HepG2 (cell line): ENCODE measurements around the gene WSB1. TPM values are rescaled to one million over a fixed set of nuclear protein-coding genes. Genes with fewer than 3 reads are reported as not detected.

Source experiments
- ARID3A ChIP-seq: IDR thresholded peaks from 2 replicates; pipeline ENCODE4 v1.6.1; 2012; ENCODE audit warnings: low read depth, low read length, improper control_type of control experiment
- CTCF ChIP-seq: sonication (generic); formaldehyde crosslinking; IDR thresholded peaks from 2 replicates; pipeline ENCODE4 v1.5.0; 2020; ENCODE audit warnings: mild to moderate bottlenecking, missing genetic modification reagents, moderate library complexity
- GATAD1 ChIP-seq: IDR thresholded peaks from 2 replicates; pipeline ENCODE4 v1.6.1; 2016; ENCODE audit warnings: missing genetic modification reagents, missing compliant biosample characterization
- MIER2 ChIP-seq: IDR thresholded peaks from 2 replicates; pipeline ENCODE4 v1.6.1; 2016; ENCODE audit warnings: missing biosample characterization, missing genetic modification reagents
- MNT ChIP-seq: fragments of 450-650 bp; IDR thresholded peaks from 2 replicates; pipeline ENCODE4 v1.6.1; 2016
- NONO ChIP-seq, 2 experiments: fragments of 450-650 bp in 1 of 2; sonication (generic) in 1 of 2; formaldehyde crosslinking in 1 of 2; IDR thresholded peaks in 1 of 2; conservative IDR thresholded peaks in 1 of 2; 2 replicates each; pipeline versions ENCODE4 v1.6.1 to v1.8.0; 2017 to 2022; ENCODE audit warnings: mild to moderate bottlenecking in 1 of 2, missing genetic modification reagents in 1 of 2, moderate library complexity in 1 of 2
- PRDM10 ChIP-seq: sonication (generic); formaldehyde crosslinking; IDR thresholded peaks from 2 replicates; pipeline ENCODE4 v1.4.0; 2020; ENCODE audit warnings: low read depth, missing genetic modification reagents
- PRMT3 ChIP-seq: sonication (generic); formaldehyde crosslinking; IDR thresholded peaks from 2 replicates; pipeline ENCODE4 v1.8.1; 2022; ENCODE audit warnings: low read depth, mild to moderate bottlenecking, moderate library complexity, missing genetic modification reagents, borderline replicate concordance
- SNAPC4 ChIP-seq: sonication (generic); formaldehyde crosslinking; IDR thresholded peaks from 2 replicates; pipeline ENCODE4 v1.4.0; 2020; ENCODE audit warnings: mild to moderate bottlenecking, missing genetic modification reagents
- ZNF350 ChIP-seq: sonication (generic); formaldehyde crosslinking; IDR thresholded peaks from 2 replicates; pipeline ENCODE4 v1.4.0; 2020; ENCODE audit warnings: mild to moderate bottlenecking, low read depth, missing genetic modification reagents, borderline replicate concordance
- ZNF572 ChIP-seq: sonication (generic); formaldehyde crosslinking; IDR thresholded peaks from 2 replicates; pipeline ENCODE4 v1.5.1; 2020; ENCODE audit warnings: mild to moderate bottlenecking, missing genetic modification reagents
- ZNF75D ChIP-seq: sonication (generic); formaldehyde crosslinking; IDR thresholded peaks from 2 replicates; pipeline ENCODE4 v1.8.1; 2023; ENCODE audit warnings: missing genetic modification reagents, mild to moderate bottlenecking, borderline replicate concordance
- polyA plus RNA-seq, 8 experiments: library from polyadenylated mRNA; depleted of rRNA in 3 of 8; stranded (reverse) in 7 of 8; unstranded in 1 of 8; fragments of >200 nt; fragmentation: Illumina TruSeq in 4 of 8; extraction: Trizol in 4 of 8; gene quantifications; 2 replicates each; pipeline versions ENCODE4 v1.2.1 to v1.2.3, GENCODE V29; 2011 to 2016; ENCODE audit warnings: low read depth in 4 of 8, missing spikeins in 1 of 8, mixed read lengths in 1 of 8; ENCODE audit not compliant: insufficient read depth in 1 of 8
- total RNA-seq, 5 experiments: library from RNA; depleted of rRNA; stranded (reverse); fragments of >200 nt; fragmentation: Illumina TruSeq; extraction: Trizol; gene quantifications; 2 replicates each; pipeline ENCODE4 v1.2.3, GENCODE V29; 2016; ENCODE audit warnings: low read depth in 1 of 5

Gene WSB1
- total and polyA plus RNA-seq, 2 of the 13 experiments (the other 11 are each of a cell fraction or from before 2014, with no cell fraction given): 81.3 to 294 TPM

GRCh38 chr17:27353461-27354050, 59.6 kb downstream of the WSB1 start (continued):
- TF ChIP-seq MNT (no peak), ZNF350 (no peak), GATAD1 (CRISPR knock-in tag) (peak; percentile 58), PRMT3 (no peak), CTCF (CRISPR knock-in tag) (peak; percentile 75), ZNF572 (CRISPR knock-in tag) (no peak), ZNF75D (CRISPR knock-in tag) (no peak), PRDM10 (CRISPR knock-in tag) (no peak), NONO (IDR thresholded peaks at IDR 0.05) (no peak), NONO (CRISPR knock-in tag; conservative IDR thresholded peaks at IDR 0.05) (peak; percentile 52; the same call in 1 of the 2 replicates), ARID3A (no peak), MIER2 (no peak), SNAPC4 (no peak)
